Stimulated activated naive CD8-positive, alpha-beta T cell treated with anti-CD3 and anti-CD28 coated beads, Interleukin-15, Interleukin-2, amounts not matched to agents 100 U/mL and 50 U/mL, for 24 hours (primary cell): ENCODE data around the gene NUP155.
"Not testable (repeated sequence)": the region's sequence is repeated elsewhere in the genome, so short reads cannot be mapped to it uniquely, and the experiment has no call there.

Experiments used
- ATAC-seq: fragments of 150-1000 bp; cut with Tn5 transposase; one replicate; pipeline ENCODE4 v1.10.0; 2021
- DNase-seq: peaks from one replicate; pipeline ENCODE4 v3.0.0; 2021

Gene NUP155

DNA sequence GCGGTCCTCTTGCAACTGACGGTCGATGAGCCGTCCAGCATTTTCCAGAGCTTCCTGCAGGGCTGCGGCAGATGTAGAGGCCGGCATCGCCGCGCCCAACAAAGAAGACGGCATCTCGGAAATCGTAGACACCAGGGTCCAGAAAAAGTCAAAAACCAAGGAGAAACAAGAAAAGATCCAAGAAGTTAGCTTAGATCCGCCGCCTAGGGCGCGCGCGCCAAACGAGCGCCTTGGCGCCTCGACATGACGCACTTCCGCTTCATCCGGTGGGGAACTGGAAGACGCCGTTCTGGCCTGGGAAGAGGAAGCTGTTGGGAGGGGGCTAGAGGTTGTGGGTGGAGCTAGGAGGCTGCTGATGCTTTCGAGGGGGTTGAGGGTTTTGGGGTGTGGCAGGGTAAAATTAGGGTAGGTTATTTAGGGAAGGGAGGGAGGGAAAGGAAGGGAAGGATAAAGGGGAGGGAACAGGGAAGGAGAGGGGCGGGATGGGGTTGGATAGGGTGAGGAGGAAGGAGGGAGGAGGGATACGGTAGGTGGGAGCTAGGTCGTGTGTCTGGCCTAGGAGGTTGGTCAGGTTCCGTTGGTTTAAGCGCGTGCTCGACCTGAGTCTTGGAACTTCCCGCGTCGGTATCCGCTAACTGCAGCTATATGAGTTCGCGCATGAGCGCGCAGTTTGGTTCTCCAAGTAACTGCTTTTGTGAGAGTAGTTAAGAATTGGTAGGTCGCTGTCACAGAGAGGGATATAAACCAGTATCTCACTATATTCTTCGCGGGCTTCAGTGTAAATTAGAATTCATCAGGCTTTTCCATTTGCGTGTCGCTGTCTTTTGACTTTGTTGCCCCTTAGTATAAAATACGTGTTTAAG lies at the start of gene NUP155:
NUP155 (minus strand) TSS at position 243 of the 863 bp plus-strand sequence; CDS start at position 114, 129 bp downstream.
- peak; percentile 97 for ATAC-seq
- peak; percentile 91 for DNase-seq

GRCh38 chr5:37417347-37417746 lies 46.4 kb upstream of the NUP155 start:
- DNase-seq: no peak
- no peak for ATAC-seq

DNA sequence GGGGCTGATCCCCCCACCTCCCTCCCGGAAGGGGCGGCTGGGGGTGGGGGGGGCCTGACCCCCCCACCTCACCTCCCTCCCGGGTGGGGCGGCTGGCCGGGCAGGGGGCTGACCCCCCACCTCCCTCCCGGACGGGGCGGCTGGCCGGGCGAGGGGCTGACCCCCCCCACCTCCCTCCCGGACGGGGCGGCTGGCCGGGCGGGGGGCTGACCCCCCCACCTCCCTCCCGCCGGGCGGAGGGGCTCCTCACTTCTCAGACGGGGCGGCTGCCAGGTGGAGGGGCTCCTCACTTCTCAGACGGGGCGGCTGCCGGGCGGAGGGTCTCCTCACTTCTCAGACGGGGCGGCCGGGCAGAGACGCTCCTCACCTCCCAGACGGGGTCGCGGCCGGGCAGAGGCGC lies 44.5 kb upstream of the NUP155 start:
- DNase-seq, ATAC-seq: not testable (repeated sequence)

GRCh38 chr5:37412515-37412914 lies 41.6 kb upstream of the NUP155 start:
- DNase-seq (no peak), ATAC-seq (no peak)

DNA sequence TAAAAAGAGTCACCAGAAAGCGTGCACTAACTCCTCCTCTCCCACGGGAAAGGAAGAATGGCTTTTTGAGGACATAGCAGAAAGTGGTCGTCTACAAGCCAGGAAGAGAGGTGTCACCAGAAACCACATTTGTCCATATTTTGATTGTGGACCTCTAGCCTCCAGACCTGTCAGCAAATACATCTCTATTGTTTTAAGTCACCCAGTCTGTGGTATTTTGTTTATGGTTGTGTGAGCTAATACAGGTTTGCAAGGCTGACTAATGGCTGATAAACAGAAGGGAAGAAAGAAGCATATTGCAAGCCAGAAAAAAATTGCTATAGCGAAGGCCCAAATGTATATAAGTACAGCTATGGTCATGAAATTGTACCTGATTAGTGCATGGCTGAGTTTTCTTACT lies 29.6 kb upstream of the NUP155 start:
- ATAC-seq (no peak), DNase-seq (no peak)

DNA sequence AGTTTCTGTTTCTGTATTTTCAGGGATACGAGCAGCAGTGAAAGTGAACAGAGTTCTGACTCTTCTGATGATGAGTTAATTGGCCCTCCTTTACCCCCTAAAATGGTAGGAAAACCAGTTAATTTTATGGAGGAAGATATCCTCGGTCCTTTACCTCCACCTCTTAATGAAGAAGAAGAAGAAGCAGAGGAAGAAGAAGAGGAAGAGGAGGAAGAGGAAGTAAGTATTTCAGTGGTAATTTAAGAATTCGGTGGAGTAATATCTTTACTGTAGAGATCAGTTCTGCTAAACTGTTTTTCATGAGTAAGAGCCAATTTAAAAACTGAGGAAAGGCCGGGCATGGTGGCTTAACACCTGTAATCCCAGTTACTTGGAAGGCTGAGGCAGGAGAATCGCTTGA lies 25.4 kb upstream of the NUP155 start:
- ATAC-seq: no peak
- no peak for DNase-seq

DNA sequence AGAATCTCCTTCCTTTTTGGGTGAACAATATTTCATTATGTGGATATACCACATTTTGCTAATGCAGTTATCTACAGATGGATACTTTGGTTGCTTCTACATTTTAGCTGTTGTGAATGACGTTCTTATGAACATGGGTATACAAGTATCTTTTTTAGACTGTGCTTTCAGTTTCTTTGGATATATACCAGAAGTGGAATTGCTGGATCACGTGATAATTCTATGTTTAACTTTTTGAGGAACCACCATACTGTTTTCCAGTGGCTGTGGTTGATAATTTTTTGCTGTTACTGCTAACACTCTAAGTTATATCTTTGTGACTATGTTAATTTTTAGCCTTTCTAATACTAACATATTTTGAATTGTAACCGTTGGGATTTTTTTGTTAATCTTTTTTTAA lies 20.7 kb upstream of the NUP155 start:
- ATAC-seq: no peak
- DNase-seq: no peak

DNA sequence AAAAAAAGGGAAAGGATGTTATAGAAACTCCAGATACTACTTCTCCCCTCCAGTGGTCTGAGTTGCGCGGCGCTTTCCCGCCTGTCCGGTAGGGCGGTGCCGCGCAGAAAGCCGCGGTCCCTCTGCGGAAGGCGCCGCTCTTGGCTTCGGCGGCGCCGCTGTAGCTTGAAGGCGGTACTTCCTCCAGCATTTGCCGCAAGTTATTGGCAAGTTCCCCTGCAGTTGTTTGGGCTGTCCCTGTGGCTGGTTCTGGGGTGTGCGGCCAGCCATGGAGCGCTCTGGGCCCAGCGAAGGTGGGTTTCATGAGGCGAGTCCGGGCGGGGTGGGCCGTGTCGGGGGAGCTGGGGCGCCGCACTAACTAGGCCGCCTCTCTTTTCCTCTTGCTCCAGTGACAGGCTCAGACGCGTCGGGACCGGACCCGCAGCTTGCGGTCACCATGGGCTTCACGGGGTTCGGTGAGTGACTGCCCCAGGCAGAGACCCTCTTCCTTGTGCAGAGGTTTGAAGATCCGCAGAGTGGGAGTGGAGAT lies 8.3 kb upstream of the NUP155 start, which contains the start of gene WDR70:
WDR70 (plus strand) TSS at position 219 of the 529 bp plus-strand sequence; CDS start at position 269, 50 bp downstream.
- ATAC-seq (peak; percentile 98), DNase-seq (peak; percentile 82)

GRCh38 chr5:37378066-37378465 lies 7.2 kb upstream of the NUP155 start:
- DNase-seq, ATAC-seq: not testable (repeated sequence)

- DNase-seq: no peak
- ATAC-seq: no peak
These were observed 4.2 kb upstream of the NUP155 start for GRCh38 chr5:37375091-37375490.

DNA sequence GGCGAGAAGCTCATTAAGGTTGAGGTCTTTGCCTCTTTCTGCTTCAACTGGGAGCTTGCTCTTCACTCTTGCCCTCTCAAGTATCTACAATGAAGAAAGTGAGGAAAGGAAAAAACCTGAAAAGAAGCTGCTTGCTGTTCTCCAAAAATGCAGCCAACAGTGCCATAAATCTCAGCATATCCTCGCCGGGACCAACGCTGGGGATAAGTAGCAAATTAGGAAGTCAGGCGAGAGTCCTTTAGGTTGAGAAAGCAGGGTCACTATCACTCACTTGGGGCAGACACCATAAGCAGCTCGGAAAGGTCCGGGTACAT lies 399 bp downstream of the NUP155 start:
- ATAC-seq: peak; percentile 51

GRCh38 chr5:37355161-37355560 lies 15.7 kb downstream of the NUP155 start:
- ATAC-seq: no peak
- no peak for DNase-seq

More for the DNA sequence above, 399 bp downstream of the NUP155 start:
- no peak for DNase-seq

- DNase-seq, ATAC-seq: not testable (repeated sequence)
These were observed 28.2 kb downstream of the NUP155 start for GRCh38 chr5:37342741-37343140.

DNA sequence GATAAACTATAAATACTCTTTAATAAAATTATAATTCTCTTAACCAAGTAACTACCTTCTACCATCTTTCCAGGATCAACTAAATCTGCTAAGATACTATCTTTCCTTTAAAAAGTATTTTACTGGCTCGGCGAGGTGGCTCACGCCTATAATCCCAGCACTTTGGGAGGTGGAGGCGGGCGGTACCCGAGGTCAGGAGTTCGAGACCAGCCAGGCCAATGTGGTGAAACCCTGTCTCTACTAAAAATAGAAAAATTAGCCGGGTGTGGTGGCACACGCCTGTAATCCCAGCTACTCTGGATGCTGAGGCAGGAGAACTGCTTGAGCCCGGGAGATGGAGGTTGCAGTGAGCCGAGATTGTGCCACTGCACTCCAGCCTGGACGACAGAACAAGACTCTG lies 36.2 kb downstream of the NUP155 start:
- not testable (repeated sequence) for ATAC-seq, DNase-seq

- DNase-seq (no peak), ATAC-seq (no peak)
These were observed 44.4 kb downstream of the NUP155 start for GRCh38 chr5:37326536-37326935.

DNA sequence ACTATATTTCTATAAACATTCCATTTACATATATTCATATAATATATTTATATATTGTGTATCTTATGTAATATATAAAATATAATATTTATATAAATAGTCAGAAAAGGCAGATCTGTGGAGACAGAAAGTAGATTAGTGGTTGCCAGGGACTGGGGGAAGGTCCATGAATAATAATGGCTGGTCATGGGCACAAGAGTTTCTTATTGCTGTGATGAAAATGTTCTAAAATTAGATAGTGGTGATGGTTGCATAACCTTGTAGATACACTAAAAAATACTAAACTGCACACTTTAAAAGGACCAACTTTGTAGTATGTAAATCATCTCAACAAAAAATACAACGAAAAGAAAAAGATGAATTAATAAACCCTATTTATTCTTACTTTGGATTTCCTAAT lies 47.3 kb downstream of the NUP155 start:
- ATAC-seq (no peak), DNase-seq (no peak)

DNA sequence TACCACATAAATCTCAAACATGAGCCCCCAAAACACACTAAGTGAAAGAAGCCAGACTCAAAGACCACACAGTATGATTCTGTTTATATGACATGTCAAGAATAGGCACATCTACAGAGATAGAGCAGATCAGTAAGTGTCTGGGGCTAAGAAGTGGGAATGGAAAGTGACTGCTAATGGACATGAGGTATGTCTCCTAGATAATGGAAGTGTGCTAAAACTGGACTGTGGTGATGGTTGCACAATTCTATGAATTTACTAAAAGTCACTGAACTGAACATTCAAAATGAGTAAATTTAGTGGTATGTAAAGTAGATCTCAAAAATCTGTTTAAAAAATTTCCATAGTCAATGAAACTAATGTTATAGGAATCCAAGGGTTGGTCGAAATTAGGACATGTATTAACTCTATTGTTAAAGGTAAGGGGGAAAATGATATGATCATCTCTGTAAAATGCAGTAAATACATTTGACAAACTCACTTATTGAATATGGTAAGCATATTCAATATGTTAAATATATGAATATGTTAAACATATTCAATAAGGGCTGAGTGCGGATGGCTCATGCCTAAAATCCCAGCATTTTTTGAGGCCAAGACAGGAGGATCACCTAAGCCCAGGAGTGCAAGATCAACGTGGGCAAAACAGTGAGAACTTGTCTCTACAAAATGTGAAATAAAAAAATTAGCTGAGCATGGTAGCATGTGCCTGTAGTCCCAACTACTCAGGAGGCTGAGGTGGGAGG lies 51.7 kb downstream of the NUP155 start:
- ATAC-seq: no peak
- DNase-seq: no peak

- no peak for ATAC-seq
- no peak for DNase-seq
These were observed 54.9 kb downstream of the NUP155 start for GRCh38 chr5:37316027-37316426.

DNA sequence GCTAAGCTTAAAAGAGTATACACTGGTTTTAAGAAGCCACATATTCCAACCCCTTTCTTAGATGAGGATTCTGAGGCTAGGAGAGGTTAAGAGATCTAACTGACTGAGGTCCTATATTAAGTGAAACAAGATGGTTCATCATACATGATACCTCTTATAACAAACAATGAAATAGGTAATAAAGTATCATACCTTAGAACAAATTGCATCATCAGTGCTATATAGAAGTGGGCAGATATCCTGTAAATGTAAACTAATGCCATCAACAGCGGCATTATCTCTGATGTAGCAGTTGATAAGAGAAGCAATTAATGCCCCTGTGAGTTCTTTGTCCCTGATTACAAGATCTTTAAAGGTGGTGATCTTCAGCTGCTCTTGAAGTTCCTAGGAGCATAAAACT lies 60.5 kb downstream of the NUP155 start:
- ATAC-seq (no peak), DNase-seq (no peak)

DNA sequence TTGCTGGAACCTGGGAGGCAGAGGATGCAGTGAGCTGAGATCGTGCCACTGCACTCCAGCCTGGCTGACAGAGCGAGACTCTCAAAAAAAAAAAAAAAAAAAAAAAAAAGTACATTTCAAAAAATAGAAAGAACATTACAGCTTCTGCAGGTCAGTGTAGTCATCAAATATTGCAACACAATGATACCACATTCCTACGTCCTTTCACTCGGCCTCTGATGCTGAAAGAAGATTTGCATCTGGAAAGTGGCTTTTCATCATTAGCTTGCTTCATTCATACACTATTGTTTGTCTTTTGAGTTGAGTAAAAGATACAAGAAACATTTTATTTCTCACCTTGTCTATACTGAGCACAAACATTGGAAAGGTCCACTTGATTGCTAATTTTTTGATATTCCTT lies 62.1 kb downstream of the NUP155 start:
- DNase-seq: no peak
- ATAC-seq: no peak

GRCh38 chr5:37304888-37305287 lies 66.0 kb downstream of the NUP155 start:
- DNase-seq: no peak
- ATAC-seq: no peak

GRCh38 chr5:37296313-37296712 lies 74.6 kb downstream of the NUP155 start:
- DNase-seq, ATAC-seq: not testable (repeated sequence)

DNA sequence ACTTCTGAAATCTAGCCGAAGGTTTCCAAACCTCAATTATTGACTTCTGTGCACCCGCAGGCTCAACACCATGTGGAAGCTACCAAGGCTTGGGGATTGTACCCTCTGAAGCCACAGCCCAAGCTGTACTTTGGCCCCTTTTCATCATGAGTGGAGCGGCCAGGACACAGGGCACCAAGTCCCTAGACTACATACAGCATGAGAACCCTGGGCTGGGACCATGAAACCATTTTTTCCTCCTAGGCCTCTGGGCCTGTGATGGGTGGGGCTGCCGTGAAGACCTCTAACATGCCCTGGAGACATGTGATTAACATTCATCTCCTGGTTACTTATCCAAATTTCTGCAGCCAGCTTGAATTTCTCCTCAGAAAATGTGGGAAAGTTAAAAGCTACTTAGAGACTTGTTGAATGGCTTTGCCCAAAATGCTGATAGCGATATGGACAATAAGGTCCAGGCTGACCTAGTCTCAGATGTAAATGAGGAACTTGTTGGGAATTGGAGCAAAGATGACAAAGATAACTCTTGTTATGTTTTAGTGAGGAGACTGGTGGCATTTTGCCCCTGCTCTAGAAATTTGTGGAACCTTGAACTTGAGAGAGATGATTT lies 87.6 kb downstream of the NUP155 start:
- peak; percentile 13 for DNase-seq
- no peak for ATAC-seq
